NCI-H1436 (cell line): ENCODE results near the gene SAT1.
A peak's percentile ranks its signal among the peaks of the same experiment; 100 is the strongest.
"Not testable (repeated sequence)": the region's sequence is repeated elsewhere in the genome, so short reads cannot be mapped to it uniquely, and the experiment has no call there.

Experiments used
- DNase-seq: peaks from one replicate; lab custom pipeline; 2025; lab: John Stamatoyannopoulos, UW

Gene SAT1

GRCh38 chrX:23782863-23783588, at the start of gene SAT1:
SAT1 (plus strand) TSS chrX:23783173; CDS start chrX:23783352, 179 bp downstream.
- peak; percentile 89 for DNase-seq

GRCh38 chrX:23736030-23736429, 46.9 kb upstream of the SAT1 start:
- DNase-seq = no peak

- DNase-seq = no peak
Measured at GRCh38 chrX:23737413-23737812, 45.6 kb upstream of the SAT1 start.

GRCh38 chrX:23742174-23742696, 40.7 kb upstream of the SAT1 start:
- no peak for DNase-seq

GRCh38 chrX:23742697-23743622, 40.0 kb upstream of the SAT1 start, which contains the start of gene ACOT9:
ACOT9 (minus strand) TSS chrX:23743276; CDS start chrX:23743144, 132 bp downstream.
- peak; percentile 30 for DNase-seq

GRCh38 chrX:23743623-23743971, 39.4 kb upstream of the SAT1 start:
- DNase-seq = not testable (repeated sequence)

- DNase-seq = no peak
Measured at GRCh38 chrX:23745786-23746185, 37.2 kb upstream of the SAT1 start.

GRCh38 chrX:23749129-23749528, 33.8 kb upstream of the SAT1 start:
- DNase-seq = no peak

- no peak for DNase-seq
Measured at GRCh38 chrX:23749576-23749975, 33.4 kb upstream of the SAT1 start.

- no peak for DNase-seq
Measured at GRCh38 chrX:23752740-23753415, 30.1 kb upstream of the SAT1 start.

GRCh38 chrX:23754664-23755063, 28.3 kb upstream of the SAT1 start:
- DNase-seq = no peak

- peak; percentile 18 for DNase-seq
Measured at GRCh38 chrX:23756165-23756564, 26.8 kb upstream of the SAT1 start.

GRCh38 chrX:23759821-23760220, 23.2 kb upstream of the SAT1 start:
- no peak for DNase-seq

- no peak for DNase-seq
Measured at GRCh38 chrX:23764188-23764984, 18.6 kb upstream of the SAT1 start.

GRCh38 chrX:23765449-23765848, 17.5 kb upstream of the SAT1 start:
- no peak for DNase-seq

- DNase-seq = no peak
Measured at GRCh38 chrX:23765868-23766267, 17.1 kb upstream of the SAT1 start.

- DNase-seq = no peak
Measured at GRCh38 chrX:23766650-23767551, 16.1 kb upstream of the SAT1 start.

- no peak for DNase-seq
Measured at GRCh38 chrX:23770142-23770541, 12.8 kb upstream of the SAT1 start.

GRCh38 chrX:23771086-23771485, 11.9 kb upstream of the SAT1 start:
- DNase-seq = not testable (repeated sequence)

- no peak for DNase-seq
Measured at GRCh38 chrX:23773601-23774175, 9.3 kb upstream of the SAT1 start.
